Ovary (tissue), 3 donors: ENCODE data around the gene COX10.

Experiments
- CTCF ChIP-seq, 3 donors: fragments of 450-650 bp in 2 of 3; fragments of 200-600 bp in 1 of 3; IDR thresholded peaks; one replicate each; pipeline versions ENCODE4 v1.5.1 to v1.8.0; 2016 to 2022; ENCODE audit warnings: antibody characterized with exemption in 3 of 3, mild to moderate bottlenecking in 1 of 3
- EP300 ChIP-seq: sonication (generic); formaldehyde crosslinking; IDR thresholded peaks from one replicate; pipeline ENCODE4 v1.6.1; 2017; ENCODE audit warnings: antibody characterized with exemption
- POLR2A ChIP-seq: fragments of 450-650 bp; IDR thresholded peaks from one replicate; pipeline ENCODE4 v1.6.1; 2017; ENCODE audit warnings: antibody characterized with exemption, mild to moderate bottlenecking, moderate library complexity
- donor health status: DM: no; HTN: no; CAD: no.

GRCh38 chr17:14118951-14119350, 49.6 kb downstream of the COX10 start:
- TF ChIP-seq POLR2A (no peak), CTCF (IDR thresholded peaks at IDR 0.05) (no peak), EP300 (no peak)
